GM15510 (cell line): Measurements from ENCODE around the gene NDUFV2.

Source experiments
- POLR2A ChIP-seq: IDR thresholded peaks from 3 replicates; pipeline ENCODE4 v1.6.1; 2011; ENCODE audit warnings: borderline replicate concordance; ENCODE audit not compliant: insufficient read length; ENCODE audit errors: extremely low read depth

Gene NDUFV2

GRCh38 chr18:9104244-9104901 is 1.9 kb downstream of the NDUFV2 start:
- no peak for TF ChIP-seq POLR2A

GRCh38 chr18:9105420-9105819 is 2.9 kb downstream of the NDUFV2 start:
- no peak for TF ChIP-seq POLR2A

GRCh38 chr18:9106094-9106493 is 3.6 kb downstream of the NDUFV2 start:
- no peak for TF ChIP-seq POLR2A

GRCh38 chr18:9106800-9107584 is 4.5 kb downstream of the NDUFV2 start:
- TF ChIP-seq POLR2A = no peak

- TF ChIP-seq POLR2A = no peak
These were observed 6.4 kb downstream of the NDUFV2 start for GRCh38 chr18:9108911-9109310.

GRCh38 chr18:9109523-9109922 is 7.0 kb downstream of the NDUFV2 start:
- TF ChIP-seq POLR2A = no peak

- no peak for TF ChIP-seq POLR2A
These were observed 11.1 kb downstream of the NDUFV2 start for GRCh38 chr18:9113468-9114149.

GRCh38 chr18:9115984-9116383 is 13.5 kb downstream of the NDUFV2 start:
- no peak for TF ChIP-seq POLR2A

GRCh38 chr18:9117980-9118841 is 15.7 kb downstream of the NDUFV2 start:
- TF ChIP-seq POLR2A = no peak

- TF ChIP-seq POLR2A = no peak
These were observed 18.3 kb downstream of the NDUFV2 start for GRCh38 chr18:9120796-9121195.

- no peak for TF ChIP-seq POLR2A
These were observed 21.0 kb downstream of the NDUFV2 start for GRCh38 chr18:9123520-9123919.

- TF ChIP-seq POLR2A = no peak
These were observed 22.3 kb downstream of the NDUFV2 start for GRCh38 chr18:9124824-9125223.

- no peak for TF ChIP-seq POLR2A
These were observed 23.8 kb downstream of the NDUFV2 start for GRCh38 chr18:9126337-9126736.

- TF ChIP-seq POLR2A = no peak
These were observed 27.7 kb downstream of the NDUFV2 start for GRCh38 chr18:9130195-9130594.

- no peak for TF ChIP-seq POLR2A
These were observed 28.3 kb downstream of the NDUFV2 start for GRCh38 chr18:9130806-9131205.
